ENCODE measurements around the gene MAPK7.

The MAPK7 gene

GRCh38 chr17:19363460-19364035 is 14.8 kb upstream of the MAPK7 start:
- no peak for DNase-seq (ENCODE audit: low spot score)

GRCh38 chr17:19364699-19365498 is 13.4 kb upstream of the MAPK7 start:
- DNase-seq (ENCODE audit: low spot score) = no peak

- DNase-seq (ENCODE audit: low spot score) = no peak
Measured at GRCh38 chr17:19365499-19365817, 12.8 kb upstream of the MAPK7 start.

- no peak for DNase-seq (ENCODE audit: low spot score)
Measured at GRCh38 chr17:19365833-19366636, 12.3 kb upstream of the MAPK7 start.

GRCh38 chr17:19366637-19366972 is 11.7 kb upstream of the MAPK7 start:
- no peak for DNase-seq (ENCODE audit: low spot score)

- DNase-seq (ENCODE audit: low spot score) = no peak
Measured at GRCh38 chr17:19368229-19368628, 10.1 kb upstream of the MAPK7 start.

GRCh38 chr17:19369107-19369778 is 9.1 kb upstream of the MAPK7 start:
- DNase-seq (ENCODE audit: low spot score) = no peak

GRCh38 chr17:19369846-19370492 is 8.3 kb upstream of the MAPK7 start:
- DNase-seq (ENCODE audit: low spot score) = no peak

- DNase-seq (ENCODE audit: low spot score) = no peak
Measured at GRCh38 chr17:19370493-19370960, 7.8 kb upstream of the MAPK7 start.

GRCh38 chr17:19371259-19372010 is 6.9 kb upstream of the MAPK7 start:
- no peak for DNase-seq (ENCODE audit: low spot score)

GRCh38 chr17:19372011-19372370 is 6.3 kb upstream of the MAPK7 start:
- DNase-seq (ENCODE audit: low spot score) = no peak

- no peak for DNase-seq (ENCODE audit: low spot score)
Measured at GRCh38 chr17:19372439-19372838, 5.9 kb upstream of the MAPK7 start.

- DNase-seq (ENCODE audit: low spot score) = no peak
Measured at GRCh38 chr17:19372866-19373504, 5.3 kb upstream of the MAPK7 start.

- DNase-seq (ENCODE audit: low spot score) = no peak
Measured at GRCh38 chr17:19374136-19374535, 4.2 kb upstream of the MAPK7 start.

- no peak for DNase-seq (ENCODE audit: low spot score)
Measured at GRCh38 chr17:19375732-19376131, 2.6 kb upstream of the MAPK7 start.

GRCh38 chr17:19376811-19377210 is 1.5 kb upstream of the MAPK7 start:
- no peak for DNase-seq (ENCODE audit: low spot score)

- peak; percentile 99 for DNase-seq (ENCODE audit: low spot score)
Measured at GRCh38 chr17:19377602-19378415, 489 bp upstream of the MAPK7 start.

GRCh38 chr17:19379361-19380065 is 1.2 kb downstream of the MAPK7 start:
- DNase-seq (ENCODE audit: low spot score) = no peak
